AG04449 (cell line): ENCODE data around the gene HEPN1.
A peak's percentile ranks its signal among the peaks of the same experiment; 100 is the strongest.

Experiments used
- CTCF ChIA-PET: fragments of 350-600 bp; formaldehyde crosslinking; extraction: SDS; loops from one replicate; lab custom pipeline; 2021; ENCODE audit warnings: antibody characterized with exemption; lab: Yijun Ruan, JAX
- POLR2A ChIA-PET: fragments of 400-600, 350-600 bp; formaldehyde crosslinking; extraction: SDS; loops from one replicate; lab custom pipeline; 2020; ENCODE audit warnings: antibody characterized with exemption, inconsistent platforms; lab: Yijun Ruan, JAX
- DNase-seq: peaks from one replicate; pipeline ENCODE4 v3.0.0-alpha.2; 2010; ENCODE audit warnings: low read depth, low spot score
- H3K4me3 ChIP-seq: 2 replicates; pipeline ENCODE4 v1.5.1; 2011; ENCODE audit warnings: low read depth, mild to moderate bottlenecking, control low read depth, low read length
- CTCF ChIP-seq: IDR thresholded peaks from one replicate; pipeline ENCODE4 v1.5.1; 2011; ENCODE audit warnings: mild to moderate bottlenecking, moderate library complexity, low read length, control low read depth, inconsistent platforms; ENCODE audit not compliant: insufficient read depth; ENCODE audit errors: missing control alignments

HEPN1 gene

GRCh38 chr11:124916370-124916710 lies 2.7 kb upstream of the HEPN1 start:
- no peak overlapping the region for H3K4me3 ChIP-seq
- POLR2A ChIA-PET = interaction anchor here (0.7 kb wide), 1 partner anchor 38 kb away, joined by 3 read pairs; the partner anchor contains the start of gene CCDC15
- CTCF ChIA-PET = interaction anchor here (1.0 to 3.6 kb wide), 5 partner anchors 17 to 80 kb away, joined by 3 to 15 read pairs (median 5); partner anchors contain the start of gene HEPACAM
- no peak for DNase-seq
- TF ChIP-seq CTCF = no peak

GRCh38 chr11:124917115-124917637 lies 1.9 kb upstream of the HEPN1 start:
- no peak overlapping the region for H3K4me3 ChIP-seq
- no peak for DNase-seq
- ChIA-PET POLR2A (no interaction called here), CTCF (interaction anchor here (0.8 to 3.6 kb wide), 3 partner anchors 19 to 41 kb away, joined by 3 to 15 read pairs (median 3); partner anchors contain the start of gene ROBO4)
- TF ChIP-seq CTCF = no peak

- ChIA-PET POLR2A (interaction anchor here (1.3 to 1.8 kb wide), 2 partner anchors 22 to 297 kb away, joined by 5 read pairs; partner anchors contain the start of gene TBRG1), CTCF (interaction anchor here (1.0 to 2.6 kb wide), 9 partner anchors 9 to 47 kb away, joined by 3 to 8 read pairs (median 4); partner anchors contain the start of gene HEPACAM)
- no peak overlapping the region for H3K4me3 ChIP-seq
- DNase-seq = no peak
- no peak for TF ChIP-seq CTCF
These were observed 848 bp downstream of the HEPN1 start for GRCh38 chr11:124919898-124920297.

- no peak for TF ChIP-seq CTCF
- POLR2A ChIA-PET = interaction anchor here (1.3 to 1.8 kb wide), 2 partner anchors 21 to 298 kb away, joined by 5 read pairs; partner anchors contain the start of gene TBRG1
- peak overlapping the region; percentile 54 for H3K4me3 ChIP-seq
- CTCF ChIA-PET = interaction anchor here (1.0 to 2.0 kb wide), 10 partner anchors 10 to 47 kb away, joined by 3 to 8 read pairs (median 4); partner anchors contain the start of gene HEPACAM
- no peak for DNase-seq
These were observed 1.3 kb downstream of the HEPN1 start for GRCh38 chr11:124920356-124920755.

- POLR2A ChIA-PET = interaction anchor here (1.3 to 1.8 kb wide), 2 partner anchors 21 to 299 kb away, joined by 5 read pairs; partner anchors contain the start of gene TBRG1
These were observed 2.0 kb downstream of the HEPN1 start for GRCh38 chr11:124920870-124921609.

More at GRCh38 chr11:124920870-124921609, 2.0 kb downstream of the HEPN1 start:
- TF ChIP-seq CTCF = peak; percentile 5
- DNase-seq = no peak
- peak overlapping the region; percentile 54 for H3K4me3 ChIP-seq
- CTCF ChIA-PET = interaction anchor here (1.0 to 2.0 kb wide), 8 partner anchors 10 to 48 kb away, joined by 3 to 8 read pairs (median 4); partner anchors contain the start of gene HEPACAM
